ENCODE data around the gene DEFB114.

- TF ChIP-seq CTCF (IDR thresholded peaks at IDR 0.05) (no peak), POLR2A (IDR thresholded peaks at IDR 0.05) (no peak), POLR2AphosphoS5 (IDR thresholded peaks at IDR 0.05) (no peak)
Observed at GRCh38 chr6:49958180-49958579, 5.8 kb downstream of the DEFB114 start.
